Upper lobe of right lung (tissue), 1 donor: ENCODE measurements around the gene PANK2. TPM values are rescaled to one million over a fixed set of nuclear protein-coding genes. Genes with fewer than 3 reads are reported as not detected.

ENCODE experiments used
- ATAC-seq: fragments of 200-7000 bp; cut with Tn5 transposase; one replicate; pipeline ENCODE4 v1.9.1; 2020; ENCODE audit warnings: mild to moderate bottlenecking, moderate library complexity
- DNase-seq: peaks from one replicate; pipeline ENCODE4 v3.0.0-alpha.2; 2020
- H3K27ac ChIP-seq: fragments of 200-600 bp; one replicate; pipeline ENCODE4 v1.8.0; 2022
- H3K27me3 ChIP-seq: fragments of 200-600 bp; one replicate; pipeline ENCODE4 v1.8.0; 2022; ENCODE audit warnings: mild to moderate bottlenecking
- H3K36me3 ChIP-seq: fragments of 200-600 bp; one replicate; pipeline ENCODE4 v1.8.0; 2022
- H3K4me1 ChIP-seq: fragments of 200-600 bp; one replicate; pipeline ENCODE4 v1.8.0; 2022
- H3K4me3 ChIP-seq: fragments of 200-600 bp; one replicate; pipeline ENCODE4 v1.8.0; 2022; ENCODE audit warnings: mild to moderate bottlenecking
- H3K9me3 ChIP-seq: fragments of 200-600 bp; one replicate; pipeline ENCODE4 v1.8.0; 2022
- CTCF ChIP-seq: fragments of 200-600 bp; IDR thresholded peaks from one replicate; pipeline ENCODE4 v1.8.0; 2022; ENCODE audit warnings: antibody characterized with exemption
- intact Hi-C: fragments of 100-400 bp; cut with DNase I; formaldehyde crosslinking; loops from one replicate; pipeline ENCODE4 v1.11.0; 2022
- total RNA-seq: library from RNA; stranded (reverse); fragmentation: NEBNext Ultra II Directional; extraction: Animal tissue kit (Norgen Biotek cat#: 25700); gene quantifications from one replicate; pipeline ENCODE4 v1.2.1, GENCODE V29; 2021
- donor health status: DM: no; HTN: yes; CAD: no; lungs with severe emphysema.

PANK2 gene
- total RNA-seq, 1 donor from 2014 or later: 37.6 TPM

- H3K27me3 ChIP-seq: no peaks in the 10 kb centered on the region
- H3K9me3 ChIP-seq: no peaks in the 10 kb centered on the region
- intact Hi-C loops: no loop called here
- DNase-seq: no peak
- peak overlapping the region; percentile 38 for H3K4me3 ChIP-seq
- H3K27ac ChIP-seq: peak overlapping the region; percentile 20
- ATAC-seq: no peak
- H3K36me3 ChIP-seq: no peaks in the 10 kb centered on the region
- no peak for TF ChIP-seq CTCF
- H3K4me1 ChIP-seq: peaks cover 32% of the 10 kb centered on the region
Measured at GRCh38 chr20:3932681-3933080, 43.5 kb downstream of the PANK2 start.

- no peak for TF ChIP-seq CTCF
- Histone ChIP-seq H3K36me3 (no peaks in the 10 kb centered on the region), H3K4me1 (peaks cover 27% of the 10 kb centered on the region), H3K9me3 (no peaks in the 10 kb centered on the region), H3K4me3 (no peak overlapping the region), H3K27ac (peak overlapping the region; percentile 20), H3K27me3 (no peaks in the 10 kb centered on the region)
- ATAC-seq: peak; percentile 26
- no peak for DNase-seq
- intact Hi-C loops: no loop called here
Measured at GRCh38 chr20:3933218-3933617, 44.0 kb downstream of the PANK2 start.

GRCh38 chr20:3934624-3935023, 45.4 kb downstream of the PANK2 start:
- intact Hi-C loops: no loop called here

GRCh38 chr20:3935295-3935955, 46.2 kb downstream of the PANK2 start:
- H3K36me3 ChIP-seq: no peaks in the 10 kb centered on the region
- ATAC-seq (no peak), DNase-seq (no peak)
- H3K27ac ChIP-seq: peak overlapping the region; percentile 20
- H3K9me3 ChIP-seq: no peaks in the 10 kb centered on the region
- no peak for TF ChIP-seq CTCF
- H3K27me3 ChIP-seq: no peaks in the 10 kb centered on the region
- H3K4me3 ChIP-seq: no peak overlapping the region
- intact Hi-C loops: no loop called here
- H3K4me1 ChIP-seq: peaks cover 23% of the 10 kb centered on the region

More at GRCh38 chr20:3934624-3935023, 45.4 kb downstream of the PANK2 start:
- Histone ChIP-seq H3K4me3 (no peak overlapping the region), H3K36me3 (no peaks in the 10 kb centered on the region), H3K9me3 (no peaks in the 10 kb centered on the region), H3K27me3 (no peaks in the 10 kb centered on the region), H3K27ac (peak overlapping the region; percentile 20), H3K4me1 (peaks cover 23% of the 10 kb centered on the region)
- TF ChIP-seq CTCF: no peak
- no peak for DNase-seq
- ATAC-seq: no peak

- Histone ChIP-seq H3K4me3 (no peak overlapping the region), H3K9me3 (no peaks in the 10 kb centered on the region), H3K36me3 (no peaks in the 10 kb centered on the region), H3K4me1 (peaks cover 23% of the 10 kb centered on the region), H3K27ac (no peak overlapping the region), H3K27me3 (no peaks in the 10 kb centered on the region)
- no peak for TF ChIP-seq CTCF
- DNase-seq: no peak
- no peak for ATAC-seq
- intact Hi-C loops: no loop called here
Measured at GRCh38 chr20:3935956-3936340, 46.8 kb downstream of the PANK2 start.

GRCh38 chr20:3937618-3938017, 48.4 kb downstream of the PANK2 start:
- Histone ChIP-seq H3K27ac (no peak overlapping the region), H3K4me1 (peaks cover 10% of the 10 kb centered on the region), H3K36me3 (no peaks in the 10 kb centered on the region), H3K4me3 (no peak overlapping the region), H3K9me3 (no peaks in the 10 kb centered on the region), H3K27me3 (no peaks in the 10 kb centered on the region)
- TF ChIP-seq CTCF: no peak
- no peak for DNase-seq
- intact Hi-C loops: no loop called here
- ATAC-seq: no peak
